Activated CD4-positive, alpha-beta T cell treated with anti-CD3 and anti-CD28 coated beads, Interleukin-2, amount 10 ng/mL, durations not matched to agents 24 days and 14 days (primary cell): ENCODE measurements around the gene CDKN2AIP. TPM values are rescaled to one million over a fixed set of nuclear protein-coding genes. Genes with fewer than 3 reads are reported as not detected.
"Not testable (repeated sequence)": the region's sequence is repeated elsewhere in the genome, so short reads cannot be mapped to it uniquely, and the experiment has no call there.

Source experiments
- DNase-seq: peaks from one replicate; pipeline ENCODE4 v3.0.0; 2022
- H3K27ac Mint-ChIP-seq: one replicate; pipeline ENCODE4 v1.8.0; 2022; ENCODE audit warnings: mild to moderate bottlenecking, mixed read lengths
- H3K27me3 Mint-ChIP-seq: one replicate; pipeline ENCODE4 v1.8.0; 2022; ENCODE audit warnings: mixed read lengths
- H3K36me3 Mint-ChIP-seq: one replicate; pipeline ENCODE4 v1.8.0; 2022; ENCODE audit warnings: low read depth, mild to moderate bottlenecking, mixed read lengths
- H3K4me1 Mint-ChIP-seq: one replicate; pipeline ENCODE4 v1.8.0; 2021; ENCODE audit warnings: mixed read lengths
- H3K4me3 Mint-ChIP-seq: one replicate; pipeline ENCODE4 v1.8.0; 2022; ENCODE audit warnings: mild to moderate bottlenecking, moderate library complexity, mixed read lengths
- H3K9me3 Mint-ChIP-seq: one replicate; pipeline ENCODE4 v1.8.0; 2021; ENCODE audit warnings: mixed read lengths
- intact Hi-C: fragments of 100-400 bp; cut with micrococcal nuclease; formaldehyde crosslinking; loops from one replicate; pipeline ENCODE4 v1.15.1; 2023
- total RNA-seq: library from RNA; stranded (reverse); gene quantifications from 2 replicates; pipeline ENCODE4 v1.2.3, GENCODE V29; 2022

Gene CDKN2AIP
- total RNA-seq, 1 donor from 2014 or later = 23.1 TPM

GRCh38 chr4:183429489-183429888 is 14.9 kb upstream of the CDKN2AIP start:
- no peak overlapping the region for H3K27ac Mint-ChIP-seq
- intact Hi-C loops = no loop called here
- H3K9me3 Mint-ChIP-seq = no peaks in the 10 kb centered on the region
- no peaks in the 10 kb centered on the region for H3K36me3 Mint-ChIP-seq
- H3K4me1 Mint-ChIP-seq = peaks cover 14% of the 10 kb centered on the region
- no peak for DNase-seq
- peaks cover 1% of the 10 kb centered on the region for H3K27me3 Mint-ChIP-seq
- no peak overlapping the region for H3K4me3 Mint-ChIP-seq

- no peaks in the 10 kb centered on the region for H3K9me3 Mint-ChIP-seq
- no peaks in the 10 kb centered on the region for H3K36me3 Mint-ChIP-seq
- DNase-seq = peak; percentile 73
- peaks cover 14% of the 10 kb centered on the region for H3K4me1 Mint-ChIP-seq
- peaks cover 1% of the 10 kb centered on the region for H3K27me3 Mint-ChIP-seq
- peak overlapping the region; percentile 54 for H3K27ac Mint-ChIP-seq
- peak overlapping the region; percentile 46 for H3K4me3 Mint-ChIP-seq
- intact Hi-C loops = no loop called here
Observed at GRCh38 chr4:183430317-183430993, 14.0 kb upstream of the CDKN2AIP start.

GRCh38 chr4:183430994-183431347 is 13.5 kb upstream of the CDKN2AIP start:
- H3K4me1 Mint-ChIP-seq = peaks cover 14% of the 10 kb centered on the region
- no peaks in the 10 kb centered on the region for H3K36me3 Mint-ChIP-seq
- peaks cover 1% of the 10 kb centered on the region for H3K27me3 Mint-ChIP-seq
- H3K9me3 Mint-ChIP-seq = no peaks in the 10 kb centered on the region
- peak overlapping the region; percentile 46 for H3K4me3 Mint-ChIP-seq
- intact Hi-C loops = no loop called here
- DNase-seq = no peak
- H3K27ac Mint-ChIP-seq = peak overlapping the region; percentile 54

- DNase-seq = no peak
- intact Hi-C loops = no loop called here
- Mint-ChIP-seq H3K4me3 (no peak overlapping the region), H3K9me3 (no peaks in the 10 kb centered on the region), H3K27me3 (no peaks in the 10 kb centered on the region), H3K4me1 (peaks cover 12% of the 10 kb centered on the region), H3K27ac (no peak overlapping the region), H3K36me3 (no peaks in the 10 kb centered on the region)
Observed at GRCh38 chr4:183431614-183432013, 12.8 kb upstream of the CDKN2AIP start.

GRCh38 chr4:183433183-183433582 is 11.3 kb upstream of the CDKN2AIP start:
- H3K4me1 Mint-ChIP-seq, H3K4me3 Mint-ChIP-seq, H3K27ac Mint-ChIP-seq, H3K36me3 Mint-ChIP-seq, H3K9me3 Mint-ChIP-seq, H3K27me3 Mint-ChIP-seq, intact Hi-C loops, DNase-seq: not testable (repeated sequence)

- H3K36me3 Mint-ChIP-seq = no peaks in the 10 kb centered on the region
- peaks cover 9% of the 10 kb centered on the region for H3K4me1 Mint-ChIP-seq
- H3K4me3 Mint-ChIP-seq = no peak overlapping the region
- no peak overlapping the region for H3K27ac Mint-ChIP-seq
- DNase-seq = no peak
- H3K9me3 Mint-ChIP-seq = no peaks in the 10 kb centered on the region
- H3K27me3 Mint-ChIP-seq = peaks cover 4% of the 10 kb centered on the region
- intact Hi-C loops = no loop called here
Observed at GRCh38 chr4:183434264-183434663, 10.2 kb upstream of the CDKN2AIP start.

- no peaks in the 10 kb centered on the region for H3K36me3 Mint-ChIP-seq
- no peaks in the 10 kb centered on the region for H3K9me3 Mint-ChIP-seq
- no peak overlapping the region for H3K4me3 Mint-ChIP-seq
- intact Hi-C loops = no loop called here
- H3K4me1 Mint-ChIP-seq = peaks cover 9% of the 10 kb centered on the region
- DNase-seq = no peak
- H3K27me3 Mint-ChIP-seq = peaks cover 4% of the 10 kb centered on the region
- no peak overlapping the region for H3K27ac Mint-ChIP-seq
Observed at GRCh38 chr4:183434666-183435190, 9.7 kb upstream of the CDKN2AIP start.

- no peak for DNase-seq
- peaks cover 4% of the 10 kb centered on the region for H3K27me3 Mint-ChIP-seq
Observed at GRCh38 chr4:183435803-183436202, 8.6 kb upstream of the CDKN2AIP start.

GRCh38 chr4:183436417-183436816 is 8.0 kb upstream of the CDKN2AIP start:
- intact Hi-C loops = no loop called here
- Mint-ChIP-seq H3K27ac (no peak overlapping the region), H3K36me3 (no peaks in the 10 kb centered on the region), H3K9me3 (no peaks in the 10 kb centered on the region), H3K27me3 (peaks cover 4% of the 10 kb centered on the region), H3K4me1 (no peaks in the 10 kb centered on the region), H3K4me3 (no peak overlapping the region)
- DNase-seq = no peak

More at GRCh38 chr4:183435803-183436202, 8.6 kb upstream of the CDKN2AIP start:
- H3K4me3 Mint-ChIP-seq = no peak overlapping the region
- H3K27ac Mint-ChIP-seq = no peak overlapping the region
- no peaks in the 10 kb centered on the region for H3K36me3 Mint-ChIP-seq
- intact Hi-C loops = no loop called here
- no peaks in the 10 kb centered on the region for H3K9me3 Mint-ChIP-seq
- H3K4me1 Mint-ChIP-seq = peaks cover 3% of the 10 kb centered on the region

GRCh38 chr4:183437452-183437851 is 7.0 kb upstream of the CDKN2AIP start:
- DNase-seq = no peak
- H3K36me3 Mint-ChIP-seq = no peaks in the 10 kb centered on the region
- H3K4me3 Mint-ChIP-seq = no peak overlapping the region
- intact Hi-C loops = no loop called here
- H3K27ac Mint-ChIP-seq = no peak overlapping the region
- H3K9me3 Mint-ChIP-seq = no peaks in the 10 kb centered on the region
- H3K4me1 Mint-ChIP-seq = no peaks in the 10 kb centered on the region
- peaks cover 4% of the 10 kb centered on the region for H3K27me3 Mint-ChIP-seq

- intact Hi-C loops = no loop called here
- Mint-ChIP-seq H3K9me3 (no peaks in the 10 kb centered on the region), H3K4me1 (peaks cover 5% of the 10 kb centered on the region), H3K36me3 (no peaks in the 10 kb centered on the region), H3K27me3 (peaks cover 4% of the 10 kb centered on the region), H3K27ac (no peak overlapping the region), H3K4me3 (no peak overlapping the region)
- no peak for DNase-seq
Observed at GRCh38 chr4:183438458-183439113, 5.8 kb upstream of the CDKN2AIP start.

- no peak for DNase-seq
- Mint-ChIP-seq H3K36me3 (peaks cover 13% of the 10 kb centered on the region), H3K4me3 (no peak overlapping the region), H3K27ac (no peak overlapping the region), H3K9me3 (no peaks in the 10 kb centered on the region), H3K27me3 (peaks cover 4% of the 10 kb centered on the region), H3K4me1 (peaks cover 16% of the 10 kb centered on the region)
- intact Hi-C loops = loop anchor here (5.0 to 10.0 kb wide), 2 partner anchors 794 to 1206 kb away; partner anchors contain the start of genes CASP3 and PRIMPOL
Observed at GRCh38 chr4:183441276-183441675, 3.2 kb upstream of the CDKN2AIP start.

GRCh38 chr4:183443655-183444213 is 702 bp upstream of the CDKN2AIP start:
- Mint-ChIP-seq H3K27ac (peak overlapping the region; percentile 95), H3K9me3 (no peaks in the 10 kb centered on the region), H3K36me3 (peaks cover 33% of the 10 kb centered on the region), H3K27me3 (no peaks in the 10 kb centered on the region), H3K4me3 (peak overlapping the region; percentile 96), H3K4me1 (peaks cover 32% of the 10 kb centered on the region)
- intact Hi-C loops = loop anchor here (1.0 to 10.0 kb wide), 7 partner anchors 35 to 1204 kb away; partner anchors contain the start of genes CASP3, PRIMPOL, RWDD4 and TRAPPC11
- DNase-seq = no peak

- Mint-ChIP-seq H3K27me3 (no peaks in the 10 kb centered on the region), H3K4me3 (peak overlapping the region; percentile 96), H3K27ac (peak overlapping the region; percentile 95), H3K4me1 (peaks cover 38% of the 10 kb centered on the region), H3K36me3 (peaks cover 41% of the 10 kb centered on the region), H3K9me3 (no peaks in the 10 kb centered on the region)
- no peak for DNase-seq
- intact Hi-C loops = loop anchor here (2.0 to 10.0 kb wide), 4 partner anchors 36 to 790 kb away; no protein-coding TSS in a partner anchor
Observed at GRCh38 chr4:183445097-183445428, 627 bp downstream of the CDKN2AIP start.
